ENCODE results near the gene RPP25.

Gene RPP25

GRCh38 chr15:74995779-74996765 lies 39.5 kb upstream of the RPP25 start:
- no peak for DNase-seq (ENCODE audit: low read depth)
- peak overlapping the region; percentile 67 for H3K4me3 ChIP-seq (ENCODE audit: low read depth, low read length)
- in situ Hi-C loops (cut with HindIII; ENCODE audit: low sequenced_read_pairs): no loop called here
- TF ChIP-seq CTCF (IDR thresholded peaks at IDR 0.05; ENCODE audit: low read depth, low read length, missing control alignments): no peak

- peak within 1 kb of the TSS; percentile 67 for H3K4me3 ChIP-seq (ENCODE audit: low read depth, low read length)
- TF ChIP-seq CTCF (IDR thresholded peaks at IDR 0.05; ENCODE audit: low read depth, low read length, missing control alignments): no peak
- in situ Hi-C loops (cut with HindIII; ENCODE audit: low sequenced_read_pairs): no loop called here
- peak; percentile 81 for DNase-seq (ENCODE audit: low read depth)
These were observed 38.7 kb upstream of the RPP25 start, which contains the start of gene SCAMP5 for GRCh38 chr15:74995182-74995778. Gene SCAMP5 (plus strand): TSS chr15:74995563. CDS start chr15:75011840, 16,277 bp downstream.

GRCh38 chr15:74994685-74995084 lies 38.1 kb upstream of the RPP25 start:
- DNase-seq (ENCODE audit: low read depth): no peak
- no peak for TF ChIP-seq CTCF (IDR thresholded peaks at IDR 0.05; ENCODE audit: low read depth, low read length, missing control alignments)
- in situ Hi-C loops (cut with HindIII; ENCODE audit: low sequenced_read_pairs): no loop called here
- H3K4me3 ChIP-seq (ENCODE audit: low read depth, low read length): no peak overlapping the region

GRCh38 chr15:74994236-74994635 lies 37.7 kb upstream of the RPP25 start:
- no peak for TF ChIP-seq CTCF (IDR thresholded peaks at IDR 0.05; ENCODE audit: low read depth, low read length, missing control alignments)
- in situ Hi-C loops (cut with HindIII; ENCODE audit: low sequenced_read_pairs): no loop called here
- DNase-seq (ENCODE audit: low read depth): no peak
- H3K4me3 ChIP-seq (ENCODE audit: low read depth, low read length): no peak overlapping the region

GRCh38 chr15:74992619-74993018 lies 36.0 kb upstream of the RPP25 start:
- DNase-seq (ENCODE audit: low read depth): no peak
- no peak for TF ChIP-seq CTCF (IDR thresholded peaks at IDR 0.05; ENCODE audit: low read depth, low read length, missing control alignments)
- in situ Hi-C loops (cut with HindIII; ENCODE audit: low sequenced_read_pairs): no loop called here

GRCh38 chr15:74989527-74989926 lies 33.0 kb upstream of the RPP25 start:
- no peak overlapping the region for H3K4me3 ChIP-seq (ENCODE audit: low read depth, low read length)
- no peak for DNase-seq (ENCODE audit: low read depth)
- TF ChIP-seq CTCF (IDR thresholded peaks at IDR 0.05; ENCODE audit: low read depth, low read length, missing control alignments): no peak
- in situ Hi-C loops (cut with HindIII; ENCODE audit: low sequenced_read_pairs): no loop called here

More at GRCh38 chr15:74992619-74993018, 36.0 kb upstream of the RPP25 start:
- no peak overlapping the region for H3K4me3 ChIP-seq (ENCODE audit: low read depth, low read length)
